ENCODE measurements around the gene ZNF208.
"Not testable (repeated sequence)": the region's sequence is repeated elsewhere in the genome, so short reads cannot be mapped to it uniquely, and the experiment has no call there.

The ZNF208 gene

DNA sequence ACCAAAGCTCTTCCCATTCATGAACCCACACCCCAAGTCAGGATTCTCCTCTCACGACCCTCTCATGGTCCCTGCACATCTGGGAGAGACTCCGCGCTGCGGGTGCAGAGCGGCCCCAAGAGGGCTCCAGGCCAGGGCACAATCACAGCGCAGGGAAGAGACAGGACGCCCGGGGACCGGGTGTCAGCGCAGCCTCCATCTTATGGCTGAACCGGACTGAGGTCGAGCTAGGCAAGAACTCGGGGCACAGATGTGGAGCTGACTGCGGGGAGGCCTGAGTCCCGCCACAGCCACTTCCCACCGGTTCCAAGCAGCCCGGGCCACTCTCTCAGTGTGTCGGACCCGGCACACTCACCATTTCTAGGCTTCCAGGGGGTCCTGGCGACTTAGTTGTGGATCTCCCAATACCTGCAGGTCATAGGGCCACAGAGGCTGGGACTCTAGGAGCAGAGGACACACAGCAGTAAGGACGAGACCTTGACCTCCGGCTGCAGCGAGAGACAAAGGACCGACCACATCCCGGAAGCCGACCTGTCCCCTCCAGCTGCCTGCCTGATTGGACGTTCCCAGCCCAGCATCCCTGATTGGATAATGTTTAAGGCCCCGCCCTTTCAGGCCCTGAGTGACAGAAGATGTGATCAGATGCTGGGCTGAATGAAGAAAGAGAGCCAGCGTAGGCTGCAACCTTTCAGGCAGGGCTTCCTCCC lies at the start of gene ZNF208:
Gene ZNF208 (minus strand): TSS at position 507 of the 707 bp plus-strand sequence. CDS start 149 bp downstream, at position 358.
- not testable (repeated sequence) for DNase-seq

- DNase-seq, result no peak
Observed at GRCh38 chr19:22052644-22053013, 41.9 kb upstream of the ZNF208 start.

GRCh38 chr19:22041151-22041550 lies 30.4 kb upstream of the ZNF208 start:
- DNase-seq, result not testable (repeated sequence)

GRCh38 chr19:22030680-22031079 lies 19.9 kb upstream of the ZNF208 start:
- no peak for DNase-seq

GRCh38 chr19:22026687-22027086 lies 15.9 kb upstream of the ZNF208 start:
- no peak for DNase-seq

DNA sequence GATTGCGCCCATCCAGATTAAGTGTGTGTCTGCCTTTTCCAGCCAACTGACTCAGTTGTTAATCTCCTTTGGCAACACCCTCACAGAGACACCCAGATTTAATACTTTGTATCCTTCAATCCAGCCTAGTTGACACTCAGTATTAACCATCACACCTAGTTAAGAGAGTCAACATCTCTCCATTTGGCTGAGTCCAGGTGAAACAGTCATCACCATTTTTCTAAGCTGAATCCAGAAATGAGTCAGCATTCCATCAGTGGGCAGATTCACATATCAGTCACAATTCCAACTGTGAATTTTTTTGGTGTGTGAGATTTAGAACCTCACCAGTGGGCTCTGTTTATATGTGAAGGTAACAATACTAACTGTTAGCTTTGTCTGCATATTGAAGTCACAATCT lies 14.8 kb upstream of the ZNF208 start:
- not testable (repeated sequence) for DNase-seq

DNA sequence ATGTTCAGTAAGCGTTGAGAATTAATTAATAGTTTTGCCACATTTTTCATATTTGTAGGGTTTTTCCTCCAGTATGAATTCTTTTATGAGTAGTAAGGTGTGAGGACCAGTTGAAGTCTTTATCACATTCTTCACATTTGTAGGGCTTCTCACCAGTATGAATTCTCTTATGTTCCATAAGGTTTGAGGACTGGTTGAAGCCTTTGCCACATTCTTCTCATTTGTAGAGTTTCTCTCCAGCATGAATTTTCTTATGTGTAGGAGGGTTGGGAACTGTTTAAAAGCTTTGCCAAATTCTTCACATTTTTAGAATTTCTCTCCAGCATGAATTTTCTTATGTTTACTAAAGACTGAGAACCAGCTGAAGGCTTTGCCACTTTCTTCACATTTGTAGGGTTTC lies 40.3 kb downstream of the ZNF208 start:
- no peak for DNase-seq

DNA sequence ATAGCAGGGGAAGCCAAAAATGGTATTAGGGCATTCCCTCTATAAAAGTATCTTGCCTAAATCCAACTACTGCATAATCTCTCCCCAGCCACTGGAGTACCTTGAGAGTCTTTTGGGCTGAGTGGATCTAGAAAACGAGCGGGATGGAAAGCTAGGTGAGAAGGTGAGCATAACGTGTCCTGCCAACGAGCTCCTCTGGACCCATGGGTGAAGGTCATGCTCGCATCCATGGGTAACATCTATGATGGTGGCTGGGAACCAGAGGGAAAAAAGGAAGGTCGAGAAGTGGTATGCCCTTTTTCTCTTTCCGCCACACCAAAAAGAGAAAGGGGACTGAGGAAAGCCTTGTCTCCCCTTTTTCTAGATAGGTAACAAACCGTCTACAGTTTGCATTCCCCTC lies 63.0 kb downstream of the ZNF208 start:
- DNase-seq, result no peak

GRCh38 chr19:21940684-21941083 lies 70.1 kb downstream of the ZNF208 start:
- DNase-seq, result no peak

GRCh38 chr19:21934593-21934992 lies 76.2 kb downstream of the ZNF208 start:
- DNase-seq, result no peak

DNA sequence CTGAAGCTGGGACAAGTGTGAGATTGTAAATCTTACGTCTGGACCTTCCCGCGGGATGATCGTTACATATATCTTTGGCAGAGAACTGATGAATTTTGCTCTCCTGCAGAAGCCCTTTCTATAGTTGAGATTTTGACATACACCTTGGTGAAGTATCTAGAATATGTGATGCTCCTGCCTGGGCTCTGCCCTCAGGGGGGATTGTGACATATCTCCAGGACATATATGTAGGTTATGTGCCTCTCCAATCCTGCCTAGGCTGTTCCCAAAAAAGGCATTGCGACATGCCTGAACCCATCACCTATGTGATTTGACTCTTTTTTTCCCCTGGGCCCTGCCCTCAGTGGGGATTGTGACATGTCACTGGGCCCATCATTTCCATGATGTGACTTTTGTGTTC lies 76.6 kb downstream of the ZNF208 start:
- no peak for DNase-seq

- DNase-seq, result no peak
Observed at GRCh38 chr19:21922276-21922675, 88.5 kb downstream of the ZNF208 start.

DNA sequence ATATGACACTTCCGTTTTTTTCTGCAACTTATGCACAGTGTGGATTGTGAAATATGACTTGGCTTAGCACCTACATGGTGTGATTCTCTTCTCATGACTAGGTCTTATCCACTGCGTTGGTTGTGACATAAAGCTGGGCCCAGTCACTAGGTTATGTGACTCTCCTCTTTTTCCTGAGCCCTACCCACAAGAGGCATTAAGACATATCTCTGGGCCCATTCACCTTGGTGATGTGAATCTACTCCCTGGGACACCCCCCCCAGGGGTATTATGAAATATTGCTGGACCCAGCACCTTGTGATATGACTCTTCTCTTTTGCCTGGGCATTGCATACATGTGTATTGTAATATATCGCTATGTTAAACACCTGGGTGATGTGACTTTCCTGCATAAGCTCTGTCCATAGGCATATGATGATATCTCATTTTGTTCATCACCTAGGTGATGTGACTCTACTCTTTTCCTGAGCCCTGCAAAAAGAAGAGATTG lies 89.0 kb downstream of the ZNF208 start:
- no peak for DNase-seq

DNA sequence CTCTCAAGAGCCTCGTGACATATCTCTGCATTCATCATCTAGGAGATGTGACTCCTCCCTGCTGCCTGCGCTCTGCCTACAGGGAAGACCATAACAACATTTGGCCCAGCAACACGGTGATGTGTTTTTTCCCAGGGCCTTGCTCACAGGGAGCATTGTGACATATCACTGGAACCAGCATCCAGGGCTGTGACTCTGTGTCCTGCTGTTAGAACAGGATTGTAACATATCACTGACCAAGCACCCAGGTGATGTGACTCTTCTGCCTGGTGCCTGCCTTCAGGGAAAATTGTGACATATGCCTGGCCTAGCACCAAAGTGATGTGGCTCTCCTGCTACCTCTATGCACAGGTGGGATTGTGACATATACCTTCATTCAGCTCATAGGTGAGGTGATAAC lies 95.3 kb downstream of the ZNF208 start:
- no peak for DNase-seq

DNA sequence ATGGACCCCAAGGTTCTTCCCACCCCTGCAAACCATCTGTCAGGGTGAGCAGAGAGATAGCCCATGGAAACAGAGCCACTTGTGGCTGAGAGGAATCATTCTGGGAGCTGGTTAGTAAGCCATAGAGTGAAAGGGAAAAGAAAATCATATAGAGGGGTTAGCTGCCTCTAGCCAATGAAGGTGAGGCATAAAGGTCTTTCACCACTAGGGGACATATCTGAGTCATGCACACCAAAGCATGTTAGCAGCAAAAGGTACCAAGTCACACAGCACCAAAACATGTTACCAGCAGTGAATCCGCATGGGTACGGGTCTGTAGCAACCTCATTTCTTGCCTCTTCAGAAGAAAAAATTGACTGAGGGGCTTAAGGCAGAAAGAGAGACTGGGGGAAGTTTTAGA lies 98.1 kb downstream of the ZNF208 start:
- DNase-seq, result no peak

DNA sequence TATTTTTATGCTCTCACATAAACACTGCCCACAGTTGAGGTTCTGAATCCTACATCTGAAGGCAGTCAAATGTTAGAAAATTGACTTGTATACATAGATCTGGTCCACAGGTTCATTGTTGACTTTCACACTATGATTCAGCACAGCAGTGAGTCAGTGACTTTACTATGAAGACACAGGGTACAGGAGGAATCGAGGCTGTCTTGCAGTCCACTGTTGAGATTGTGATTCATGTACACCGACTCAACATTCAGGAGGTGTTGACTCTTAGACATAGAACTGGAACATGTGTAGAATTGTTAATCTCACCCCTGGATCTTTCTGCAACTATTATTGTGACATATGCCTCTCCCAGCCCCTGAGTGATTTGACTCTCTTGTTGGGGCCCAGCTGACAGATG lies 100.4 kb downstream of the ZNF208 start:
- no peak for DNase-seq

DNA sequence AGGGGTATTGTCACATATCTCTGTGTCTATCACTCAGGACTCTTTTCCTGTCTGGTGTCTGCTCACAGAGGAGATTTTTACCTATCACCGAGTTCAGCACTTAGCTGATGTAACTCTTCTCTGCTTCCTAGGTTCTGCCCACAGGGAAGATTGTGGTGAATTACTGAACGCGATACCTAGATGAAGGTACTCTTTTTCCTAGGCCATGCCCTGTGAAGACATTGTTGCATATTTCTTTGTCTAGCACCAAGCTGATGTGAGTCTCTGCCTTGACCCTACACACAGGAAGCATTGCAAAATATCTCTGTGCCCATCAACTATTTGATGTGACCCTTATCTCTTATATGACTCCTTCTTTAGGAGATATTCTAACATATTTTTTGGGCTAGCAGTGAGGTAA lies 102.7 kb downstream of the ZNF208 start:
- DNase-seq, result no peak

DNA sequence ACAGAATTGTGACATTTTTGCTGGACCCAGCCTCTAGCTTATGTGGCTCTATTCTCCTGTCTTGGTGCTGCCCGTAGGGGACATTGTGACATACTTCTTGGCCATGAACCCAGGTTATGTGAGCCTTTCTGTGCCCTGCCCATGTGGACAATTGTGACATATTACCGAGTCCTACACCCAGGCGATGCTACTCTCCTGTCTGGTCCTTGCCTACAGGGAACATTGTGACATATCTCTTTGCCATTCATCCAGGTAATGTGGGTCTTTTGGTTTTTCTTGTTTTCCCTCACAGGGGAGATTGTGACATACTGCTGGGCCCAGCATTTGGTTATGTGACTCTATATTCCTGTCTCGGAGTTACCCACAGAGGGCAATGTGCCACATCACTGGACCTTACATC lies 103.2 kb downstream of the ZNF208 start:
- no peak for DNase-seq

DNA sequence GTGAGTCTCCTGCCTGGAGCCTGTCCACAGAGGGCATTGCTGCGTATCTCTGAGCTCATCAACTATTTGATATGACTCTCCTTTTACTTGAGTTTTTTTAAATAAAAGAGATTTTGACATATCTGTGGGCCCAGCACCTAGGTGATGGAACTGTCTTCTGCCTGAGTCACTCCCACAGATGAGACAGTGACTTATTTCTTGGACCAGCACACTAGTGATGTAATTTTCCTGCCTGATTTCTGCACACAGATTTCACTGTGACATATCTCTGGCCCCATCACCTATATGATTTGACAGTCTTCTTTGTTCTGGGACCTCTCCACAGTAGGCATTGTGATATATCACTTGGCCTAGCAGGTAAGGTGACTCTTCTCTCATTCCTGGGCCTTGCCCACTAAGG lies 108.2 kb downstream of the ZNF208 start:
- DNase-seq, result no peak

GRCh38 chr19:21901861-21902260 lies 108.9 kb downstream of the ZNF208 start:
- DNase-seq, result no peak

DNA sequence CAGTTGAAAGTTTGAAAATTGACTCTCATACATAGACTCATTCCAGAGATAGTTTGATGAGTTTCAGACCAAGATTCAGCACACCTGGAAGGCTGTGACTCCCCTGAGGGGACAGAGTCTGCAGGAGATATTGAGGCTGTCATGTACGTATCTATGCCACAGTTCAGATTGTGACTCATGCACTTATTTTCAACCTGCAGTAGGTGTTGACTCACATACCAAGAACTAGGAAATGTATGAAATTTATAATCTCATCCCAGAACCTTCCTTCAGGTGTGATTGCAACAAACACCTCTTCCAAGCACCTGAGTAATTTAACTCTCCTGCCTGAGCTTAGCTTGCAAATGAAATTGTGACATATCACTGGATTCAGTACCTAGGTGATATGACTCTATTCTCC lies 110.3 kb downstream of the ZNF208 start:
- no peak for DNase-seq

GRCh38 chr19:21891086-21891485 lies 119.7 kb downstream of the ZNF208 start:
- DNase-seq, result no peak

DNA sequence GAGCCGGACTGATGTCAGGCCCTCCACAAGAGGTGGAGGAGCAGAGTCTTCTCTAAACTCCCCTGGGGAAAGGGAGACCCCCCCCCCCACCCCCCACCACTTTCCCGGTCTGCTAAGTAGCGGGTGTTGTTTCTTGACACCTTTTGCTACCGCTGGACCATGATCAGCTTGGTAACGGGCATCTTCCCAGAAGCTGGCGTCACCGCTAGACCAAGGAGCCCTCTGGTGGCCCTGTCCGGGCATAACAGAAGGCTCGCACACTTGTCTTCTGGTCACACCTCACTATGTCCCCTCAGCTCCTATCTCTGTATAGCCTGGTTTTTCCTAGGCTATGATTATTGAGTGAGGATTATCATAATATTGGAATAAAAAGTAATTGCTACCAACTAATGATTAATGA lies 120.7 kb downstream of the ZNF208 start:
- not testable (repeated sequence) for DNase-seq

- not testable (repeated sequence) for DNase-seq
Observed at GRCh38 chr19:21885516-21885915, 125.2 kb downstream of the ZNF208 start.

- DNase-seq, result not testable (repeated sequence)
Observed at GRCh38 chr19:21884786-21885185, 126.0 kb downstream of the ZNF208 start.
